DND-41 (cell line): Measurements from ENCODE around the gene ACSL3.
"Not testable (repeated sequence)": the region's sequence is repeated elsewhere in the genome, so short reads cannot be mapped to it uniquely, and the experiment has no call there.

Source experiments
- EZH2 ChIP-seq: IDR thresholded peaks from 3 replicates; pipeline ENCODE4 v1.6.1; 2012; ENCODE audit warnings: borderline replicate concordance, low read depth, mild to moderate bottlenecking, moderate library complexity, low read length, inconsistent platforms; ENCODE audit not compliant: severe bottlenecking
- TF ChIP-seq, protein P1 (sequence below): IDR thresholded peaks from 2 replicates; pipeline ENCODE4 v1.5.1; 2012; ENCODE audit warnings: borderline replicate concordance, low read length, moderate library complexity, mild to moderate bottlenecking; ENCODE audit not compliant: poor library complexity, severe bottlenecking; ENCODE audit errors: extremely low read depth

DNA sequence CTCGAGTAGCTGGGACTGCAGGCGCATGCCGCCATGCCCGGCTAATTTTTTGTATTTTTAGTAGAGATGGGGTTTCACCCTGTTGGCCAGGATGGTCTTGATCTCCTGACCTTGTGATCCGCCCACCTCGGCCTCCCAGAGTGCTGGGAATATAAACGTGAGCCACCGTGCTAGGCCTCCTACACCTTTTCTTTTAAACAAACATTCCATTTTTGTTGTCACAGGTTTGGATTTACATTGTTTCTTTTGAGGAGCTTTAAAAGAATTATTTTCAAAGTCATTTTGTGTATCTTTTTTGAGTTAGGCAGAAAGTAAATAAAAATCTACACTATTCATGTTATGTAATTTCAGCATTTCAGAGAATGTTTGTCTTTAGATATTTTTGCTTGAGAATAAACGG is 56.4 kb downstream of the ACSL3 start:
- TF ChIP-seq, protein P1, sequence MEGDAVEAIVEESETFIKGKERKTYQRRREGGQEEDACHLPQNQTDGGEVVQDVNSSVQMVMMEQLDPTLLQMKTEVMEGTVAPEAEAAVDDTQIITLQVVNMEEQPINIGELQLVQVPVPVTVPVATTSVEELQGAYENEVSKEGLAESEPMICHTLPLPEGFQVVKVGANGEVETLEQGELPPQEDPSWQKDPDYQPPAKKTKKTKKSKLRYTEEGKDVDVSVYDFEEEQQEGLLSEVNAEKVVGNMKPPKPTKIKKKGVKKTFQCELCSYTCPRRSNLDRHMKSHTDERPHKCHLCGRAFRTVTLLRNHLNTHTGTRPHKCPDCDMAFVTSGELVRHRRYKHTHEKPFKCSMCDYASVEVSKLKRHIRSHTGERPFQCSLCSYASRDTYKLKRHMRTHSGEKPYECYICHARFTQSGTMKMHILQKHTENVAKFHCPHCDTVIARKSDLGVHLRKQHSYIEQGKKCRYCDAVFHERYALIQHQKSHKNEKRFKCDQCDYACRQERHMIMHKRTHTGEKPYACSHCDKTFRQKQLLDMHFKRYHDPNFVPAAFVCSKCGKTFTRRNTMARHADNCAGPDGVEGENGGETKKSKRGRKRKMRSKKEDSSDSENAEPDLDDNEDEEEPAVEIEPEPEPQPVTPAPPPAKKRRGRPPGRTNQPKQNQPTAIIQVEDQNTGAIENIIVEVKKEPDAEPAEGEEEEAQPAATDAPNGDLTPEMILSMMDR: not testable (repeated sequence)
- TF ChIP-seq EZH2: not testable (repeated sequence)
